HEK293 (cell line): ENCODE results near the gene NOTCH3.

ENCODE experiments used
- CTCF ChIA-PET: fragments of 350-600 bp; formaldehyde crosslinking; extraction: SDS; loops from one replicate; lab custom pipeline; 2021; ENCODE audit warnings: antibody characterized with exemption; lab: Yijun Ruan, JAX
- POLR2A ChIA-PET: fragments of 300-600 bp; formaldehyde crosslinking; extraction: SDS; loops from one replicate; lab custom pipeline; 2020; ENCODE audit warnings: antibody characterized with exemption, inconsistent platforms; lab: Yijun Ruan, JAX
- H3K27ac ChIP-seq: fragments of 200-500 bp; sonication (Bioruptor generic); 2 replicates; pipeline ENCODE4 v1.5.1; 2014; ENCODE audit warnings: low read depth, low read length, control low read depth, inconsistent platforms; ENCODE audit errors: extremely low read depth
- H3K36me3 ChIP-seq, 2 experiments: fragments of 200-500 bp in 1 of 2; sonication (Bioruptor generic) in 1 of 2; 1 replicate in 1 of 2; 2 replicates in 1 of 2; pipeline ENCODE4 v1.5.1; 2014 to 2017; ENCODE audit warnings: inconsistent platforms in 2 of 2, low read length in 2 of 2; ENCODE audit not compliant: control insufficient read depth in 2 of 2, insufficient read depth in 1 of 2
- H3K4me1 ChIP-seq: fragments of 200-500 bp; sonication (Bioruptor generic); 2 replicates; pipeline ENCODE4 v1.5.1; 2014; ENCODE audit warnings: mild to moderate bottlenecking, low read length, inconsistent platforms; ENCODE audit not compliant: control insufficient read depth, insufficient read depth
- H3K4me3 ChIP-seq: 2 replicates; pipeline ENCODE4 v1.5.1; 2011; ENCODE audit warnings: low read depth, mild to moderate bottlenecking, control low read depth, low read length, moderate library complexity
- H3K9me3 ChIP-seq: fragments of 200-500 bp; sonication (Bioruptor generic); 2 replicates; pipeline ENCODE4 v1.5.1; 2014; ENCODE audit warnings: low read depth, low read length, inconsistent platforms; ENCODE audit not compliant: control insufficient read depth, insufficient read depth
- EGR2 ChIP-seq: fragments of 450-650 bp; formaldehyde crosslinking; IDR thresholded peaks from 2 replicates; pipeline ENCODE4 v1.5.1; 2016; ENCODE audit warnings: low read depth, missing biosample characterization, missing genetic modification characterization
- GFI1B ChIP-seq: fragments of 450-650 bp; formaldehyde crosslinking; IDR thresholded peaks from 2 replicates; pipeline ENCODE4 v1.5.1; 2016; ENCODE audit warnings: missing biosample characterization, missing genetic modification characterization
- IKZF3 ChIP-seq: fragments of 450-650 bp; IDR thresholded peaks from 2 replicates; pipeline ENCODE4 v1.5.0; 2018; ENCODE audit warnings: missing biosample characterization, mild to moderate bottlenecking, missing genetic modification characterization, moderate library complexity
- KLF7 ChIP-seq: fragments of 450-650 bp; formaldehyde crosslinking; IDR thresholded peaks from 2 replicates; pipeline ENCODE4 v1.5.1; 2016; ENCODE audit warnings: missing biosample characterization, missing genetic modification characterization, borderline replicate concordance
- KLF8 ChIP-seq: fragments of 450-650 bp; formaldehyde crosslinking; IDR thresholded peaks from 2 replicates; pipeline ENCODE4 v1.5.1; 2016; ENCODE audit warnings: missing biosample characterization, missing genetic modification characterization
- REPIN1 ChIP-seq: fragments of 450-650 bp; formaldehyde crosslinking; IDR thresholded peaks from 2 replicates; pipeline ENCODE4 v1.5.1; 2017; ENCODE audit warnings: missing biosample characterization, missing genetic modification characterization, low read depth
- SALL2 ChIP-seq: fragments of 450-650 bp; formaldehyde crosslinking; IDR thresholded peaks from 2 replicates; pipeline ENCODE4 v1.5.0; 2017; ENCODE audit warnings: missing biosample characterization, mild to moderate bottlenecking, missing genetic modification characterization, borderline replicate concordance
- SETDB1 ChIP-seq: IDR thresholded peaks from one replicate; pipeline ENCODE4 v1.6.1; 2017; ENCODE audit warnings: mild to moderate bottlenecking, low read length, moderate library complexity, mixed read lengths; ENCODE audit not compliant: insufficient read length
- ZNF10 ChIP-seq: fragments of 450-650 bp; formaldehyde crosslinking; IDR thresholded peaks from 2 replicates; pipeline ENCODE4 v1.5.1; 2017; ENCODE audit warnings: missing biosample characterization, missing genetic modification characterization
- ZNF132 ChIP-seq: fragments of 450-650 bp; formaldehyde crosslinking; IDR thresholded peaks from 2 replicates; pipeline ENCODE4 v1.5.1; 2017; ENCODE audit warnings: missing biosample characterization, missing genetic modification characterization, borderline replicate concordance
- ZNF214 ChIP-seq: fragments of 450-650 bp; formaldehyde crosslinking; IDR thresholded peaks from 2 replicates; pipeline ENCODE4 v1.5.1; 2017; ENCODE audit warnings: missing biosample characterization, mild to moderate bottlenecking, missing genetic modification characterization, borderline replicate concordance
- ZNF404 ChIP-seq: fragments of 450-650 bp; formaldehyde crosslinking; IDR thresholded peaks from 2 replicates; pipeline ENCODE4 v1.5.1; 2017; ENCODE audit warnings: missing biosample characterization, missing genetic modification characterization
- ZNF670 ChIP-seq: fragments of 450-650 bp; formaldehyde crosslinking; IDR thresholded peaks from 2 replicates; pipeline ENCODE4 v1.5.1; 2016; ENCODE audit warnings: missing biosample characterization, missing genetic modification characterization, low read depth
- TF ChIP-seq, protein P1 (sequence below): fragments of 450-650 bp; formaldehyde crosslinking; IDR thresholded peaks from 2 replicates; pipeline ENCODE4 v1.5.1; 2016; ENCODE audit warnings: missing biosample characterization, missing genetic modification characterization, borderline replicate concordance
- TF ChIP-seq, protein P2 (sequence below): fragments of 450-650 bp; formaldehyde crosslinking; IDR thresholded peaks from 2 replicates; pipeline ENCODE4 v1.5.1; 2016; ENCODE audit warnings: missing biosample characterization, missing genetic modification characterization
- TF ChIP-seq, protein P3 (sequence below): sonication (generic); formaldehyde crosslinking; IDR thresholded peaks from 2 replicates; pipeline ENCODE4 v1.8.1; 2022; ENCODE audit warnings: mild to moderate bottlenecking, moderate library complexity, missing genetic modification reagents
- TF ChIP-seq, protein P4 (sequence below): fragments of 450-650 bp; formaldehyde crosslinking; IDR thresholded peaks from 2 replicates; pipeline ENCODE4 v1.5.1; 2016; ENCODE audit warnings: missing biosample characterization, missing genetic modification characterization
- TF ChIP-seq, protein P5 (sequence below): fragments of 450-650 bp; formaldehyde crosslinking; IDR thresholded peaks from 2 replicates; pipeline ENCODE4 v1.5.1; 2017; ENCODE audit warnings: missing biosample characterization, mild to moderate bottlenecking, missing genetic modification characterization, moderate library complexity
- TF ChIP-seq, protein P6 (sequence below): fragments of 450-650 bp; formaldehyde crosslinking; IDR thresholded peaks from 2 replicates; pipeline ENCODE4 v1.5.1; 2016; ENCODE audit warnings: missing biosample characterization, missing genetic modification characterization
- TF ChIP-seq, protein P7 (sequence below): fragments of 450-650 bp; formaldehyde crosslinking; IDR thresholded peaks from 2 replicates; pipeline ENCODE4 v1.5.1; 2016; ENCODE audit warnings: missing biosample characterization, missing genetic modification characterization

The NOTCH3 gene

DNA sequence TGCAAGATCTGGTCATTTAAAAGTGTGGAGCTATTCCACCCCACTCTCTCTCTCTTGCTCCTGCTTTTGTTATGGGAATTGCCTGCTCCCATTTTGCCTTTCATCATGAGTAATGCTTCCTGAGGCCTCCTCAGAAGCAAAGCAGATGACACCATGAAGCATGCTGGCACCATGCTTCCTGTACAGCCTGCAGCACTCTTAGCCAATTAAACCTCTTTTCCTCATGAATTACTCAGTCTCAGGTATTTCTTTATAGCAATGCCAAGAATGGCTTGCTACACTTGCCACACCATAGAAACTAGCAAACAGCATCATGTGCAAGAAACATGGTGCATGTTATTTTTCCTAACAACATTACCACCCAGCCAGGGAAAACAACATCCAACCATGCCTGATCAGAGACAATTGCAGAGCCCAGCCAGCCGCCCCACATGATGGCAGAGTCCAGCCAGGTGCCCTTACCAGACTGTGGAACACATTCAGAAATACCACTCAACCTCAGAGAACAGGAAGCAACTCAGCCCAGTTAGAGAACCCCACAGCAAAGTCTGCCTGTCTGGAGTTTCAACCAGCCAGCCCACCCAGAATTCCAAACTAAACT is 56.6 kb downstream of the NOTCH3 start (continued):
- no peak for TF ChIP-seq ZNF10 (tag by site-specific recombination)
- no peak for TF ChIP-seq IKZF3
- TF ChIP-seq EGR2 (tag by site-specific recombination): no peak
- no peak for TF ChIP-seq ZNF670 (tag by site-specific recombination)
- no peak for TF ChIP-seq KLF8 (tag by site-specific recombination)
- TF ChIP-seq SETDB1: no peak
- no peak for TF ChIP-seq ZNF132

DNA sequence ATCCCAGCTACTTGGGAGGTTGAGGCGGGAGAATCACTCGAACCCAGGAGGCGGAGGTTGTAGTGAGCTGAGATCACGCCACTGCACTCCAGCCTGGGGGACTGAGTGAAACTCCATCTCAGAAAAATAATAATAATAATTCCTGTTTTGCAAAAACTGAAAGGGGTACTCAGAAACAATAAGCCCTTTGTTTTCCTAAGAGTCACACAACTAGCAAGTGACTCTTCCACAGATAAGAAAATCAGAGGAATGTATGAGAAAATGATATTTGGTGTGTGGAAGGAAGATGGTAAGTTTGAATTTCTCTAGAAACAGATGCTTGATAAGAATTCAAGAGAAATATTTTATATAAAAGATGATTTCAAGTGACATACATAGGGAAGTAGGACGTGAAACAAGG is 58.5 kb downstream of the NOTCH3 start:
- Histone ChIP-seq H3K4me1 (no peaks in the 10 kb centered on the region), H3K4me3 (no peak overlapping the region), H3K9me3 (no peaks in the 10 kb centered on the region; the same call in 1 of the 2 replicates), H3K36me3 (no peaks in the 10 kb centered on the region), H3K27ac (no peak overlapping the region)
- TF ChIP-seq ZNF214 (tag by site-specific recombination): no peak
- TF ChIP-seq, protein P1, sequence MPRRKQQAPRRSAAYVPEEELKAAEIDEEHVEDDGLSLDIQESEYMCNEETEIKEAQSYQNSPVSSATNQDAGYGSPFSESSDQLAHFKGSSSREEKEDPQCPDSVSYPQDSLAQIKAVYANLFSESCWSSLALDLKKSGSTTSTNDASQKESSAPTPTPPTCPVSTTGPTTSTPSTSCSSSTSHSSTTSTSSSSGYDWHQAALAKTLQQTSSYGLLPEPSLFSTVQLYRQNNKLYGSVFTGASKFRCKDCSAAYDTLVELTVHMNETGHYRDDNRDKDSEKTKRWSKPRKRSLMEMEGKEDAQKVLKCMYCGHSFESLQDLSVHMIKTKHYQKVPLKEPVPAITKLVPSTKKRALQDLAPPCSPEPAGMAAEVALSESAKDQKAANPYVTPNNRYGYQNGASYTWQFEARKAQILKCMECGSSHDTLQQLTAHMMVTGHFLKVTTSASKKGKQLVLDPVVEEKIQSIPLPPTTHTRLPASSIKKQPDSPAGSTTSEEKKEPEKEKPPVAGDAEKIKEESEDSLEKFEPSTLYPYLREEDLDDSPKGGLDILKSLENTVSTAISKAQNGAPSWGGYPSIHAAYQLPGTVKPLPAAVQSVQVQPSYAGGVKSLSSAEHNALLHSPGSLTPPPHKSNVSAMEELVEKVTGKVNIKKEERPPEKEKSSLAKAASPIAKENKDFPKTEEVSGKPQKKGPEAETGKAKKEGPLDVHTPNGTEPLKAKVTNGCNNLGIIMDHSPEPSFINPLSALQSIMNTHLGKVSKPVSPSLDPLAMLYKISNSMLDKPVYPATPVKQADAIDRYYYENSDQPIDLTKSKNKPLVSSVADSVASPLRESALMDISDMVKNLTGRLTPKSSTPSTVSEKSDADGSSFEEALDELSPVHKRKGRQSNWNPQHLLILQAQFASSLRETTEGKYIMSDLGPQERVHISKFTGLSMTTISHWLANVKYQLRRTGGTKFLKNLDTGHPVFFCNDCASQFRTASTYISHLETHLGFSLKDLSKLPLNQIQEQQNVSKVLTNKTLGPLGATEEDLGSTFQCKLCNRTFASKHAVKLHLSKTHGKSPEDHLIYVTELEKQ (tag by site-specific recombination): no peak
- TF ChIP-seq, protein P2, sequence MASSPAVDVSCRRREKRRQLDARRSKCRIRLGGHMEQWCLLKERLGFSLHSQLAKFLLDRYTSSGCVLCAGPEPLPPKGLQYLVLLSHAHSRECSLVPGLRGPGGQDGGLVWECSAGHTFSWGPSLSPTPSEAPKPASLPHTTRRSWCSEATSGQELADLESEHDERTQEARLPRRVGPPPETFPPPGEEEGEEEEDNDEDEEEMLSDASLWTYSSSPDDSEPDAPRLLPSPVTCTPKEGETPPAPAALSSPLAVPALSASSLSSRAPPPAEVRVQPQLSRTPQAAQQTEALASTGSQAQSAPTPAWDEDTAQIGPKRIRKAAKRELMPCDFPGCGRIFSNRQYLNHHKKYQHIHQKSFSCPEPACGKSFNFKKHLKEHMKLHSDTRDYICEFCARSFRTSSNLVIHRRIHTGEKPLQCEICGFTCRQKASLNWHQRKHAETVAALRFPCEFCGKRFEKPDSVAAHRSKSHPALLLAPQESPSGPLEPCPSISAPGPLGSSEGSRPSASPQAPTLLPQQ (tag by site-specific recombination): no peak
- no peak for TF ChIP-seq KLF7
- TF ChIP-seq, protein P3, sequence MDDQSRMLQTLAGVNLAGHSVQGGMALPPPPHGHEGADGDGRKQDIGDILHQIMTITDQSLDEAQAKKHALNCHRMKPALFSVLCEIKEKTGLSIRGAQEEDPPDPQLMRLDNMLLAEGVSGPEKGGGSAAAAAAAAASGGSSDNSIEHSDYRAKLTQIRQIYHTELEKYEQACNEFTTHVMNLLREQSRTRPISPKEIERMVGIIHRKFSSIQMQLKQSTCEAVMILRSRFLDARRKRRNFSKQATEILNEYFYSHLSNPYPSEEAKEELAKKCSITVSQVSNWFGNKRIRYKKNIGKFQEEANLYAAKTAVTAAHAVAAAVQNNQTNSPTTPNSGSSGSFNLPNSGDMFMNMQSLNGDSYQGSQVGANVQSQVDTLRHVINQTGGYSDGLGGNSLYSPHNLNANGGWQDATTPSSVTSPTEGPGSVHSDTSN (CRISPR knock-in tag): no peak
- no peak for TF ChIP-seq SALL2 (tag by site-specific recombination)
- TF ChIP-seq GFI1B (tag by site-specific recombination): no peak
- no peak for TF ChIP-seq ZNF10 (tag by site-specific recombination)
- no peak for TF ChIP-seq REPIN1 (tag by site-specific recombination)
- TF ChIP-seq, protein P4, sequence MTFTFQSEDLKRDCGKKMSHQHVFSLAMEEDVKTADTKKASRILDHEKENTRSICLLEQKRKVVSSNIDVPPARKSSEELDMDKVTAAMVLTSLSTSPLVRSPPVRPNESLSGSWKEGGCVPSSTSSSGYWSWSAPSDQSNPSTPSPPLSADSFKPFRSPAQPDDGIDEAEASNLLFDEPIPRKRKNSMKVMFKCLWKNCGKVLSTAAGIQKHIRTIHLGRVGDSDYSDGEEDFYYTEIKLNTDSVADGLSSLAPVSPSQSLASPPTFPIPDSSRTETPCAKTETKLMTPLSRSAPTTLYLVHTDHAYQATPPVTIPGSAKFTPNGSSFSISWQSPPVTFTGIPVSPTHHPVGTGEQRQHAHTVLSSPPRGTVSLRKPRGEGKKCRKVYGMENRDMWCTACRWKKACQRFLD (tag by site-specific recombination): no peak
- TF ChIP-seq, protein P5, sequence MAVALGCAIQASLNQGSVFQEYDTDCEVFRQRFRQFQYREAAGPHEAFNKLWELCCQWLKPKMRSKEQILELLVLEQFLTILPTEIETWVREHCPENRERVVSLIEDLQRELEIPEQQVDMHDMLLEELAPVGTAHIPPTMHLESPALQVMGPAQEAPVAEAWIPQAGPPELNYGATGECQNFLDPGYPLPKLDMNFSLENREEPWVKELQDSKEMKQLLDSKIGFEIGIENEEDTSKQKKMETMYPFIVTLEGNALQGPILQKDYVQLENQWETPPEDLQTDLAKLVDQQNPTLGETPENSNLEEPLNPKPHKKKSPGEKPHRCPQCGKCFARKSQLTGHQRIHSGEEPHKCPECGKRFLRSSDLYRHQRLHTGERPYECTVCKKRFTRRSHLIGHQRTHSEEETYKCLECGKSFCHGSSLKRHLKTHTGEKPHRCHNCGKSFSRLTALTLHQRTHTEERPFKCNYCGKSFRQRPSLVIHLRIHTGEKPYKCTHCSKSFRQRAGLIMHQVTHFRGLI (tag by site-specific recombination): no peak
- no peak for TF ChIP-seq ZNF404 (tag by site-specific recombination)
- TF ChIP-seq, protein P6, sequence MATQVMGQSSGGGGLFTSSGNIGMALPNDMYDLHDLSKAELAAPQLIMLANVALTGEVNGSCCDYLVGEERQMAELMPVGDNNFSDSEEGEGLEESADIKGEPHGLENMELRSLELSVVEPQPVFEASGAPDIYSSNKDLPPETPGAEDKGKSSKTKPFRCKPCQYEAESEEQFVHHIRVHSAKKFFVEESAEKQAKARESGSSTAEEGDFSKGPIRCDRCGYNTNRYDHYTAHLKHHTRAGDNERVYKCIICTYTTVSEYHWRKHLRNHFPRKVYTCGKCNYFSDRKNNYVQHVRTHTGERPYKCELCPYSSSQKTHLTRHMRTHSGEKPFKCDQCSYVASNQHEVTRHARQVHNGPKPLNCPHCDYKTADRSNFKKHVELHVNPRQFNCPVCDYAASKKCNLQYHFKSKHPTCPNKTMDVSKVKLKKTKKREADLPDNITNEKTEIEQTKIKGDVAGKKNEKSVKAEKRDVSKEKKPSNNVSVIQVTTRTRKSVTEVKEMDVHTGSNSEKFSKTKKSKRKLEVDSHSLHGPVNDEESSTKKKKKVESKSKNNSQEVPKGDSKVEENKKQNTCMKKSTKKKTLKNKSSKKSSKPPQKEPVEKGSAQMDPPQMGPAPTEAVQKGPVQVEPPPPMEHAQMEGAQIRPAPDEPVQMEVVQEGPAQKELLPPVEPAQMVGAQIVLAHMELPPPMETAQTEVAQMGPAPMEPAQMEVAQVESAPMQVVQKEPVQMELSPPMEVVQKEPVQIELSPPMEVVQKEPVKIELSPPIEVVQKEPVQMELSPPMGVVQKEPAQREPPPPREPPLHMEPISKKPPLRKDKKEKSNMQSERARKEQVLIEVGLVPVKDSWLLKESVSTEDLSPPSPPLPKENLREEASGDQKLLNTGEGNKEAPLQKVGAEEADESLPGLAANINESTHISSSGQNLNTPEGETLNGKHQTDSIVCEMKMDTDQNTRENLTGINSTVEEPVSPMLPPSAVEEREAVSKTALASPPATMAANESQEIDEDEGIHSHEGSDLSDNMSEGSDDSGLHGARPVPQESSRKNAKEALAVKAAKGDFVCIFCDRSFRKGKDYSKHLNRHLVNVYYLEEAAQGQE (tag by site-specific recombination): no peak
- TF ChIP-seq, protein P7, sequence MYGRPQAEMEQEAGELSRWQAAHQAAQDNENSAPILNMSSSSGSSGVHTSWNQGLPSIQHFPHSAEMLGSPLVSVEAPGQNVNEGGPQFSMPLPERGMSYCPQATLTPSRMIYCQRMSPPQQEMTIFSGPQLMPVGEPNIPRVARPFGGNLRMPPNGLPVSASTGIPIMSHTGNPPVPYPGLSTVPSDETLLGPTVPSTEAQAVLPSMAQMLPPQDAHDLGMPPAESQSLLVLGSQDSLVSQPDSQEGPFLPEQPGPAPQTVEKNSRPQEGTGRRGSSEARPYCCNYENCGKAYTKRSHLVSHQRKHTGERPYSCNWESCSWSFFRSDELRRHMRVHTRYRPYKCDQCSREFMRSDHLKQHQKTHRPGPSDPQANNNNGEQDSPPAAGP: no peak
- ChIA-PET POLR2A (no interaction called here), CTCF (no interaction called here)
